ENCODE data around the gene ORC6.

ORC6 gene

GRCh38 chr16:46718214-46718613 lies 28.8 kb downstream of the ORC6 start:
- H3K9ac ChIP-seq: no peak overlapping the region
- H3K27me3 ChIP-seq (ENCODE audit: insufficient read depth, low read depth): no peaks in the 10 kb centered on the region
- no peak overlapping the region for H3K27ac ChIP-seq
- no peaks in the 10 kb centered on the region for H3K4me1 ChIP-seq (ENCODE audit: low read depth, poor library complexity, severe bottlenecking)
- H3K36me3 ChIP-seq (ENCODE audit: insufficient read depth): no peaks in the 10 kb centered on the region
- H4K20me1 ChIP-seq (ENCODE audit: insufficient read depth): no peaks in the 10 kb centered on the region
- no peak overlapping the region for H2AFZ ChIP-seq (ENCODE audit: low read depth)
- no peaks in the 10 kb centered on the region for H3K79me2 ChIP-seq (ENCODE audit: insufficient read depth, low read depth)
- no peak overlapping the region for H3K4me3 ChIP-seq (IDR thresholded peaks at IDR 0.05; ENCODE audit: insufficient read depth, low read depth, low read length)
- no peak overlapping the region for H3K4me2 ChIP-seq
- no peak for TF ChIP-seq CTCF (conservative IDR thresholded peaks at IDR 0.05; ENCODE audit: low read depth, low read length)

- Histone ChIP-seq H3K4me3 (IDR thresholded peaks at IDR 0.05; ENCODE audit: insufficient read depth, low read depth, low read length) (no peak overlapping the region), H3K9ac (no peak overlapping the region), H3K4me1 (ENCODE audit: low read depth, poor library complexity, severe bottlenecking) (no peaks in the 10 kb centered on the region), H4K20me1 (ENCODE audit: insufficient read depth) (no peaks in the 10 kb centered on the region), H3K79me2 (ENCODE audit: insufficient read depth, low read depth) (no peaks in the 10 kb centered on the region), H3K36me3 (ENCODE audit: insufficient read depth) (no peaks in the 10 kb centered on the region), H2AFZ (ENCODE audit: low read depth) (no peak overlapping the region), H3K4me2 (no peak overlapping the region), H3K27ac (no peak overlapping the region), H3K27me3 (ENCODE audit: insufficient read depth, low read depth) (no peaks in the 10 kb centered on the region)
- TF ChIP-seq CTCF (conservative IDR thresholded peaks at IDR 0.05; ENCODE audit: low read depth, low read length): no peak
Observed at GRCh38 chr16:46719528-46719927, 30.1 kb downstream of the ORC6 start.

GRCh38 chr16:46720619-46721018 lies 31.2 kb downstream of the ORC6 start:
- H2AFZ ChIP-seq (ENCODE audit: low read depth): no peak overlapping the region
- H3K79me2 ChIP-seq (ENCODE audit: insufficient read depth, low read depth): no peaks in the 10 kb centered on the region
- H3K27ac ChIP-seq: no peak overlapping the region
- H3K4me1 ChIP-seq (ENCODE audit: low read depth, poor library complexity, severe bottlenecking): no peaks in the 10 kb centered on the region
- no peaks in the 10 kb centered on the region for H4K20me1 ChIP-seq (ENCODE audit: insufficient read depth)
- no peak overlapping the region for H3K9ac ChIP-seq
- no peak overlapping the region for H3K4me3 ChIP-seq (IDR thresholded peaks at IDR 0.05; ENCODE audit: insufficient read depth, low read depth, low read length)
- no peak overlapping the region for H3K4me2 ChIP-seq
- no peaks in the 10 kb centered on the region for H3K27me3 ChIP-seq (ENCODE audit: insufficient read depth, low read depth)
- H3K36me3 ChIP-seq (ENCODE audit: insufficient read depth): no peaks in the 10 kb centered on the region
- no peak for TF ChIP-seq CTCF (conservative IDR thresholded peaks at IDR 0.05; ENCODE audit: low read depth, low read length)

- Histone ChIP-seq H3K4me2 (no peak overlapping the region), H3K4me1 (ENCODE audit: low read depth, poor library complexity, severe bottlenecking) (no peaks in the 10 kb centered on the region), H3K36me3 (ENCODE audit: insufficient read depth) (no peaks in the 10 kb centered on the region), H3K9ac (no peak overlapping the region), H3K79me2 (ENCODE audit: insufficient read depth, low read depth) (no peaks in the 10 kb centered on the region), H2AFZ (ENCODE audit: low read depth) (no peak overlapping the region), H3K4me3 (IDR thresholded peaks at IDR 0.05; ENCODE audit: insufficient read depth, low read depth, low read length) (no peak overlapping the region), H3K27ac (no peak overlapping the region), H3K27me3 (ENCODE audit: insufficient read depth, low read depth) (no peaks in the 10 kb centered on the region), H4K20me1 (ENCODE audit: insufficient read depth) (no peaks in the 10 kb centered on the region)
- TF ChIP-seq CTCF (conservative IDR thresholded peaks at IDR 0.05; ENCODE audit: low read depth, low read length): no peak
Observed at GRCh38 chr16:46721885-46722284, 32.4 kb downstream of the ORC6 start.

GRCh38 chr16:46727184-46727583 lies 37.7 kb downstream of the ORC6 start:
- Histone ChIP-seq H4K20me1 (ENCODE audit: insufficient read depth) (no peaks in the 10 kb centered on the region), H3K9ac (no peak overlapping the region), H3K4me1 (ENCODE audit: low read depth, poor library complexity, severe bottlenecking) (no peaks in the 10 kb centered on the region), H3K4me3 (IDR thresholded peaks at IDR 0.05; ENCODE audit: insufficient read depth, low read depth, low read length) (no peak overlapping the region), H3K36me3 (ENCODE audit: insufficient read depth) (no peaks in the 10 kb centered on the region), H2AFZ (ENCODE audit: low read depth) (no peak overlapping the region), H3K27me3 (ENCODE audit: insufficient read depth, low read depth) (no peaks in the 10 kb centered on the region), H3K27ac (no peak overlapping the region), H3K79me2 (ENCODE audit: insufficient read depth, low read depth) (no peaks in the 10 kb centered on the region), H3K4me2 (no peak overlapping the region)
- TF ChIP-seq CTCF (conservative IDR thresholded peaks at IDR 0.05; ENCODE audit: low read depth, low read length): no peak
